Caco-2 (cell line): Measurements from ENCODE around the gene SH3GL1. TPM values are rescaled to one million over a fixed set of nuclear protein-coding genes. Genes with fewer than 3 reads are reported as not detected.

Experiments
- BruUV-seq: library from RNA; stranded (reverse); fragments of 400-500 nt; replicated peaks from 2 replicates; lab custom pipeline; 2021; lab: Mats Ljungman, UMichigan
- CTCF ChIA-PET: fragments of 300-600 bp; sonication (Branson Sonifier 250); formaldehyde crosslinking; loops from one replicate; lab custom pipeline; 2022; ENCODE audit warnings: antibody characterized with exemption; lab: Charles Lee
- POLR2A ChIA-PET: fragments of 300-600 bp; sonication (Branson Sonifier 250); formaldehyde crosslinking; loops from one replicate; lab custom pipeline; 2022; ENCODE audit warnings: antibody characterized with exemption; lab: Charles Lee
- DNase-seq, 2 experiments: peaks; one replicate each; pipeline versions ENCODE4 v3.0.0 to v3.0.0-alpha.2; 2020 to 2022
- H3K27me3 ChIP-seq: replicated peaks from 2 replicates; pipeline ENCODE4 v1.6.0; 2011; ENCODE audit warnings: low read length; ENCODE audit not compliant: control insufficient read depth, insufficient read depth
- H3K36me3 ChIP-seq: 2 replicates; pipeline ENCODE4 v1.5.1; 2011; ENCODE audit warnings: low read length; ENCODE audit not compliant: control insufficient read depth, insufficient read depth
- H3K4me1 ChIP-seq: fragments of 250-450 bp; sonication (Bioruptor Pico); 2 replicates; pipeline ENCODE4 v1.5.1; 2020; ENCODE audit warnings: mild to moderate bottlenecking
- H3K4me3 ChIP-seq: 2 replicates; pipeline ENCODE4 v1.5.1; 2011; ENCODE audit warnings: low read depth, mild to moderate bottlenecking, control low read depth, low read length
- H3K9me3 ChIP-seq: fragments of 250-450 bp; sonication (Bioruptor Pico); 2 replicates; pipeline ENCODE4 v1.5.1; 2020; ENCODE audit warnings: mild to moderate bottlenecking, moderate library complexity
- H3K27ac Mint-ChIP-seq: one replicate; pipeline ENCODE4 v1.8.0; 2022; ENCODE audit warnings: mixed read lengths; ENCODE audit not compliant: unreplicated experiment
- H3K27me3 Mint-ChIP-seq: one replicate; pipeline ENCODE4 v1.8.0; 2022; ENCODE audit warnings: mixed read lengths; ENCODE audit not compliant: insufficient read depth, unreplicated experiment
- H3K36me3 Mint-ChIP-seq: one replicate; pipeline ENCODE4 v1.8.0; 2022; ENCODE audit warnings: mild to moderate bottlenecking, mixed read lengths; ENCODE audit not compliant: insufficient read depth, unreplicated experiment
- H3K4me1 Mint-ChIP-seq: one replicate; pipeline ENCODE4 v1.8.0; 2022; ENCODE audit warnings: low read depth, mixed read lengths; ENCODE audit not compliant: unreplicated experiment
- H3K4me3 Mint-ChIP-seq: one replicate; pipeline ENCODE4 v1.8.0; 2022; ENCODE audit warnings: mild to moderate bottlenecking, moderate library complexity, mixed read lengths; ENCODE audit not compliant: unreplicated experiment
- H3K9me3 Mint-ChIP-seq: one replicate; pipeline ENCODE4 v1.8.0; 2022; ENCODE audit warnings: mixed read lengths; ENCODE audit not compliant: unreplicated experiment
- intact Hi-C: fragments of 100-400 bp; cut with micrococcal nuclease; formaldehyde crosslinking; loops from one replicate; pipeline ENCODE4 v1.10.0; 2022; ENCODE audit not compliant: unreplicated experiment
- total RNA-seq: library from RNA; stranded (reverse); gene quantifications from 2 replicates; pipeline ENCODE4 v1.2.3, GENCODE V29; 2022
- TF ChIP-seq, protein P1 (sequence below), 2 experiments: fragments of 200-600 bp in 1 of 2; IDR thresholded peaks; 1 replicate in 1 of 2; 2 replicates in 1 of 2; pipeline versions ENCODE4 v1.5.1 to v1.8.0; 2011 to 2022; ENCODE audit warnings: antibody characterized with exemption in 1 of 2, control low read depth in 1 of 2, inconsistent platforms in 1 of 2, low read depth in 1 of 2, low read length in 1 of 2, mild to moderate bottlenecking in 1 of 2, moderate library complexity in 1 of 2; ENCODE audit not compliant: insufficient read depth in 1 of 2, severe bottlenecking in 1 of 2, unreplicated experiment in 1 of 2

SH3GL1 gene
- total RNA-seq, 1 experiment from 2014 or later: 91.3 TPM

DNA sequence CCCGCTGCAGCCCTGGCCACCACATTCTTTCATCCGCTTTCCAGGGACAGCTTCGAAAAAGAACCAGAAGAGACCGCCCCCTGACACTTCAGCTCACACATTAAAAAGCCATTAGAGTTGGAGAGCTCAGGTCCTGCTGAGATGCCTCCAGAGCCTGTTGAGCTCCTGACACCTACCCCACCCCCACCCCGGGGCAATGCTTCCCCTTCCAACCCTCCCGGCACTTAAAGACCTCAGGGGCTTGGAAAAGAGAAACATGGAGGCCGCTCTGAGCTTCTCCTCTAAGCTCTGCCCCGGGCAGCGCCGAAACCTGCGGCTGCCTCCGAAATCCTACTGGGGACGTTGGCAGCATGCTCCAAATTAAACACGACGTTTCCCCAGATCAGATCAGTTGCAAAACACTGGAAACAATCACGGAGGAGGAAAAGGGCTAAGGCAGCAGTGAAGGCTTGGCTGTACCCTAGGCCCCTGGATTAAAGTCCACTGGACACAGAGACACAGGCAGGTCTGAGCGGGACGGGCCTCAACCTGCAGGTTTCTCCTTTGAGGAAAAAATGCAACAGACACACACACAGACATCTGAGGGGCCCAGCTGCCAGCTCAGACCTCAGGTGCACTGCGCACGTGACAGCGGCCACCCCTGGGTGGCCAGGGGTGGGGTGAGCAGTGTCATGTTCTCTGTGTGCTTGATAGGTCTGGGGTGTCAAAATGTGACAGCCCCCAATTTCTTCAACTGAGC, 9.6 kb downstream of the SH3GL1 start:
- Histone ChIP-seq H3K4me1 (peaks cover 41% of the 10 kb centered on the region), H3K4me3 (no peak overlapping the region), H3K36me3 (peaks cover 3% of the 10 kb centered on the region), H3K9me3 (no peaks in the 10 kb centered on the region), H3K27me3 (no peaks in the 10 kb centered on the region)
- peak overlapping the region; percentile 46 for H3K4me3 Mint-ChIP-seq
- no TSS peak for BruUV-seq
- TF ChIP-seq, protein P1, sequence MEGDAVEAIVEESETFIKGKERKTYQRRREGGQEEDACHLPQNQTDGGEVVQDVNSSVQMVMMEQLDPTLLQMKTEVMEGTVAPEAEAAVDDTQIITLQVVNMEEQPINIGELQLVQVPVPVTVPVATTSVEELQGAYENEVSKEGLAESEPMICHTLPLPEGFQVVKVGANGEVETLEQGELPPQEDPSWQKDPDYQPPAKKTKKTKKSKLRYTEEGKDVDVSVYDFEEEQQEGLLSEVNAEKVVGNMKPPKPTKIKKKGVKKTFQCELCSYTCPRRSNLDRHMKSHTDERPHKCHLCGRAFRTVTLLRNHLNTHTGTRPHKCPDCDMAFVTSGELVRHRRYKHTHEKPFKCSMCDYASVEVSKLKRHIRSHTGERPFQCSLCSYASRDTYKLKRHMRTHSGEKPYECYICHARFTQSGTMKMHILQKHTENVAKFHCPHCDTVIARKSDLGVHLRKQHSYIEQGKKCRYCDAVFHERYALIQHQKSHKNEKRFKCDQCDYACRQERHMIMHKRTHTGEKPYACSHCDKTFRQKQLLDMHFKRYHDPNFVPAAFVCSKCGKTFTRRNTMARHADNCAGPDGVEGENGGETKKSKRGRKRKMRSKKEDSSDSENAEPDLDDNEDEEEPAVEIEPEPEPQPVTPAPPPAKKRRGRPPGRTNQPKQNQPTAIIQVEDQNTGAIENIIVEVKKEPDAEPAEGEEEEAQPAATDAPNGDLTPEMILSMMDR (IDR thresholded peaks at IDR 0.05; ENCODE audit: insufficient read depth in 1 of 2, low read depth in 1 of 2, low read length in 1 of 2, severe bottlenecking in 1 of 2, unreplicated experiment in 1 of 2): no peak
- H3K27me3 Mint-ChIP-seq: no peaks in the 10 kb centered on the region
- intact Hi-C loops: loop anchor here (1.0 kb wide), 2 partner anchors 10 to 15 kb away; partner anchors contain the start of gene SH3GL1
- ChIA-PET POLR2A (interaction anchor here (0.6 to 1.8 kb wide), 5 partner anchors 10 to 48 kb away, joined by 3 to 21 read pairs (median 6); partner anchors contain the start of genes CHAF1A and SH3GL1), CTCF (interaction anchor here (0.6 to 2.2 kb wide), 7 partner anchors 10 to 225 kb away, joined by 5 to 21 read pairs (median 7); partner anchors contain the start of gene SH3GL1)
- peak overlapping the region; percentile 53 for H3K27ac Mint-ChIP-seq
- H3K9me3 Mint-ChIP-seq: no peaks in the 10 kb centered on the region
- peaks cover 57% of the 10 kb centered on the region for H3K36me3 Mint-ChIP-seq
- H3K4me1 Mint-ChIP-seq: peaks cover 29% of the 10 kb centered on the region
- DNase-seq: peak; percentile 82 to 91

DNA sequence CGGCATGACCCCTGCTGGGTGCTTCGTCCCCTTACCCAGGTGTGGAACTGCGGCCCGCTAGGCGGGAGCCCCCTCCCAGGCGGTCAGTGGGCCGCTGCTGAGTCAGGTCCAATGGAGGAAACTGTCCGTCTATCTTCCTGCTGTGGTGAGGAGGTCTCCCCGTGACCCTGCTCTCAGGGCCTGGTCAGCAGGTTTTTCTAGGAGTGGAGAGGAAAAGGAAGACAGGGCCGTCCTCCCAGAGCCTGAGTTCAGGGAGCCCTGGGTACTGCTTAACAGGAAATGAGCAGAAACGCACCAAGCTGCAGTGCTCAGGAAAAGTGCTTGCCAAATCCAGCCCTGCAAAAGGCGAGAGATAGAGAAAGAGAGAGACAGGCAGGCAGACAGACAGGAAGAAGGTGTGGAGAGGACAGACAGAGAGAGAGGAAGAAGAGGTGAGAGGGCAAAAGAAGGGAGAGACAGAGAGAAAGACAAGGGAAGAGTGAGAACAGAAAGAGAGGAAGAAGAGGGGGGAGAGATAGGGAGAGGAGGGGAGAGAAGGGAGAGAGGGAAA, 10.3 kb downstream of the SH3GL1 start:
- intact Hi-C loops: no loop called here
- no peaks in the 10 kb centered on the region for H3K27me3 Mint-ChIP-seq
- Histone ChIP-seq H3K36me3 (peaks cover 3% of the 10 kb centered on the region), H3K9me3 (no peaks in the 10 kb centered on the region), H3K27me3 (no peaks in the 10 kb centered on the region), H3K4me1 (peaks cover 41% of the 10 kb centered on the region), H3K4me3 (no peak overlapping the region)
- H3K9me3 Mint-ChIP-seq: no peaks in the 10 kb centered on the region
- H3K4me1 Mint-ChIP-seq: peaks cover 29% of the 10 kb centered on the region
- H3K27ac Mint-ChIP-seq: peak overlapping the region; percentile 53
- DNase-seq: no peak
- H3K36me3 Mint-ChIP-seq: peaks cover 57% of the 10 kb centered on the region
- ChIA-PET CTCF (interaction anchor here (0.7 to 2.2 kb wide), 5 partner anchors 10 to 123 kb away, joined by 6 to 21 read pairs (median 7); partner anchors contain the start of gene SH3GL1), POLR2A (interaction anchor here (0.9 to 1.8 kb wide), 4 partner anchors 10 to 47 kb away, joined by 4 to 21 read pairs (median 7); partner anchors contain the start of genes CHAF1A and SH3GL1)
- H3K4me3 Mint-ChIP-seq: peak overlapping the region; percentile 46
- BruUV-seq: no TSS peak
- TF ChIP-seq, protein P1 (IDR thresholded peaks at IDR 0.05; ENCODE audit: insufficient read depth in 1 of 2, low read depth in 1 of 2, low read length in 1 of 2, severe bottlenecking in 1 of 2, unreplicated experiment in 1 of 2): no peak

DNA sequence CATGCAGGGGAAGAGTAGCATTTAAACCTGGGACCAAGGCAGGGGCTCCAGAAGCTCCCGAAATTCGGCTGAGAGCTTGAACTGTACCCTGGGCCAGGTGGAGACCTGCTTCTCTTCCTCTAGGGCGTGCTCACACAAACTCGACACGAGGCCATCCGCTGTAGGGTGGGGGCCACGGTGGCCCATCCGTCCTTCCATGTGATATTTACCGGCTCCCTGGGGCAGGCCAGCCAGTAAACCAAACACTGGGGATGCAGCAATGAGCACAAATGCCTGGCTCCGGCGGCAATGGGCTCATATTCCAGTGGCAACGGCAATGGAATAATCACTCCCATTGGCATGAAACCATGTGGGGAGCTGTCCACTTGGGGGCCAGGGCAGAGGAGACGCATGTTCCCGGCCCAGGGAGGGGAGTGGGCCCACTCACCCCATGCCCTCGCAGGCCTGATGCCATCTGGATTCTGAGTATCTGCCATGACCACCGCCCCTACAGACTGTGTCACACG, 10.8 kb downstream of the SH3GL1 start:
- Mint-ChIP-seq H3K27ac (no peak overlapping the region), H3K4me1 (peaks cover 28% of the 10 kb centered on the region), H3K9me3 (no peaks in the 10 kb centered on the region), H3K27me3 (no peaks in the 10 kb centered on the region), H3K4me3 (peak overlapping the region; percentile 22), H3K36me3 (peaks cover 57% of the 10 kb centered on the region)
- TF ChIP-seq, protein P1 (IDR thresholded peaks at IDR 0.05; ENCODE audit: insufficient read depth in 1 of 2, low read depth in 1 of 2, low read length in 1 of 2, severe bottlenecking in 1 of 2, unreplicated experiment in 1 of 2): no peak
- BruUV-seq: TSS peak; percentile 11
- Histone ChIP-seq H3K9me3 (no peaks in the 10 kb centered on the region), H3K27me3 (no peaks in the 10 kb centered on the region), H3K4me3 (no peak overlapping the region), H3K36me3 (peaks cover 3% of the 10 kb centered on the region), H3K4me1 (peaks cover 41% of the 10 kb centered on the region)
- ChIA-PET CTCF (interaction anchor here (2.2 kb wide), 1 partner anchor 14 kb away, joined by 21 read pairs; no protein-coding TSS in a partner anchor), POLR2A (no interaction called here)
- no peak for DNase-seq
- intact Hi-C loops: no loop called here
